ENCODE results near the gene SPIN1.

GRCh38 chr9:88460587-88461332 lies 72.5 kb downstream of the SPIN1 start:
- TF ChIP-seq, protein P1, sequence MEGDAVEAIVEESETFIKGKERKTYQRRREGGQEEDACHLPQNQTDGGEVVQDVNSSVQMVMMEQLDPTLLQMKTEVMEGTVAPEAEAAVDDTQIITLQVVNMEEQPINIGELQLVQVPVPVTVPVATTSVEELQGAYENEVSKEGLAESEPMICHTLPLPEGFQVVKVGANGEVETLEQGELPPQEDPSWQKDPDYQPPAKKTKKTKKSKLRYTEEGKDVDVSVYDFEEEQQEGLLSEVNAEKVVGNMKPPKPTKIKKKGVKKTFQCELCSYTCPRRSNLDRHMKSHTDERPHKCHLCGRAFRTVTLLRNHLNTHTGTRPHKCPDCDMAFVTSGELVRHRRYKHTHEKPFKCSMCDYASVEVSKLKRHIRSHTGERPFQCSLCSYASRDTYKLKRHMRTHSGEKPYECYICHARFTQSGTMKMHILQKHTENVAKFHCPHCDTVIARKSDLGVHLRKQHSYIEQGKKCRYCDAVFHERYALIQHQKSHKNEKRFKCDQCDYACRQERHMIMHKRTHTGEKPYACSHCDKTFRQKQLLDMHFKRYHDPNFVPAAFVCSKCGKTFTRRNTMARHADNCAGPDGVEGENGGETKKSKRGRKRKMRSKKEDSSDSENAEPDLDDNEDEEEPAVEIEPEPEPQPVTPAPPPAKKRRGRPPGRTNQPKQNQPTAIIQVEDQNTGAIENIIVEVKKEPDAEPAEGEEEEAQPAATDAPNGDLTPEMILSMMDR (conservative IDR thresholded peaks at IDR 0.05; ENCODE audit: low read depth in 2 of 2) = no peak
- TF ChIP-seq POLR2AphosphoS5 (IDR thresholded peaks at IDR 0.05; ENCODE audit: low read depth) (no peak), EZH2 (IDR thresholded peaks at IDR 0.05; ENCODE audit: low read depth, unreplicated experiment) (no peak), EZH2phosphoT487 (IDR thresholded peaks at IDR 0.05; ENCODE audit: unreplicated experiment) (no peak), CREB1 (CRISPR knock-in tag; IDR thresholded peaks at IDR 0.05; ENCODE audit: low read depth) (no peak), ZNF462 (CRISPR knock-in tag; IDR thresholded peaks at IDR 0.05) (no peak), ZNF331 (CRISPR knock-in tag; IDR thresholded peaks at IDR 0.05; ENCODE audit: low read depth) (no peak), ZNF114 (CRISPR knock-in tag; IDR thresholded peaks at IDR 0.05) (no peak), STAT1 (IDR thresholded peaks at IDR 0.05; ENCODE audit: unreplicated experiment) (no peak), JUNB (IDR thresholded peaks at IDR 0.05; ENCODE audit: unreplicated experiment) (no peak), NANOG (IDR thresholded peaks at IDR 0.05; ENCODE audit: borderline replicate concordance) (no peak)
- TF ChIP-seq, protein P2, sequence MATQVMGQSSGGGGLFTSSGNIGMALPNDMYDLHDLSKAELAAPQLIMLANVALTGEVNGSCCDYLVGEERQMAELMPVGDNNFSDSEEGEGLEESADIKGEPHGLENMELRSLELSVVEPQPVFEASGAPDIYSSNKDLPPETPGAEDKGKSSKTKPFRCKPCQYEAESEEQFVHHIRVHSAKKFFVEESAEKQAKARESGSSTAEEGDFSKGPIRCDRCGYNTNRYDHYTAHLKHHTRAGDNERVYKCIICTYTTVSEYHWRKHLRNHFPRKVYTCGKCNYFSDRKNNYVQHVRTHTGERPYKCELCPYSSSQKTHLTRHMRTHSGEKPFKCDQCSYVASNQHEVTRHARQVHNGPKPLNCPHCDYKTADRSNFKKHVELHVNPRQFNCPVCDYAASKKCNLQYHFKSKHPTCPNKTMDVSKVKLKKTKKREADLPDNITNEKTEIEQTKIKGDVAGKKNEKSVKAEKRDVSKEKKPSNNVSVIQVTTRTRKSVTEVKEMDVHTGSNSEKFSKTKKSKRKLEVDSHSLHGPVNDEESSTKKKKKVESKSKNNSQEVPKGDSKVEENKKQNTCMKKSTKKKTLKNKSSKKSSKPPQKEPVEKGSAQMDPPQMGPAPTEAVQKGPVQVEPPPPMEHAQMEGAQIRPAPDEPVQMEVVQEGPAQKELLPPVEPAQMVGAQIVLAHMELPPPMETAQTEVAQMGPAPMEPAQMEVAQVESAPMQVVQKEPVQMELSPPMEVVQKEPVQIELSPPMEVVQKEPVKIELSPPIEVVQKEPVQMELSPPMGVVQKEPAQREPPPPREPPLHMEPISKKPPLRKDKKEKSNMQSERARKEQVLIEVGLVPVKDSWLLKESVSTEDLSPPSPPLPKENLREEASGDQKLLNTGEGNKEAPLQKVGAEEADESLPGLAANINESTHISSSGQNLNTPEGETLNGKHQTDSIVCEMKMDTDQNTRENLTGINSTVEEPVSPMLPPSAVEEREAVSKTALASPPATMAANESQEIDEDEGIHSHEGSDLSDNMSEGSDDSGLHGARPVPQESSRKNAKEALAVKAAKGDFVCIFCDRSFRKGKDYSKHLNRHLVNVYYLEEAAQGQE (IDR thresholded peaks at IDR 0.05; ENCODE audit: unreplicated experiment) = no peak
- TF ChIP-seq, protein P3, sequence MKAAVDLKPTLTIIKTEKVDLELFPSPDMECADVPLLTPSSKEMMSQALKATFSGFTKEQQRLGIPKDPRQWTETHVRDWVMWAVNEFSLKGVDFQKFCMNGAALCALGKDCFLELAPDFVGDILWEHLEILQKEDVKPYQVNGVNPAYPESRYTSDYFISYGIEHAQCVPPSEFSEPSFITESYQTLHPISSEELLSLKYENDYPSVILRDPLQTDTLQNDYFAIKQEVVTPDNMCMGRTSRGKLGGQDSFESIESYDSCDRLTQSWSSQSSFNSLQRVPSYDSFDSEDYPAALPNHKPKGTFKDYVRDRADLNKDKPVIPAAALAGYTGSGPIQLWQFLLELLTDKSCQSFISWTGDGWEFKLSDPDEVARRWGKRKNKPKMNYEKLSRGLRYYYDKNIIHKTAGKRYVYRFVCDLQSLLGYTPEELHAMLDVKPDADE (IDR thresholded peaks at IDR 0.05) = no peak
